HG02852 (cell line): Measurements from ENCODE around the gene TECPR2.
A peak's percentile ranks its signal among the peaks of the same experiment; 100 is the strongest.
"Not testable (repeated sequence)": the region's sequence is repeated elsewhere in the genome, so short reads cannot be mapped to it uniquely, and the experiment has no call there.

ENCODE experiments used
- ATAC-seq: cut with Tn5 transposase; IDR thresholded peaks from one replicate; pipeline ENCODE4 v1.9.1; 2021; ENCODE audit warnings: mild to moderate bottlenecking, moderate library complexity; ENCODE audit not compliant: unreplicated experiment

TECPR2 gene

DNA sequence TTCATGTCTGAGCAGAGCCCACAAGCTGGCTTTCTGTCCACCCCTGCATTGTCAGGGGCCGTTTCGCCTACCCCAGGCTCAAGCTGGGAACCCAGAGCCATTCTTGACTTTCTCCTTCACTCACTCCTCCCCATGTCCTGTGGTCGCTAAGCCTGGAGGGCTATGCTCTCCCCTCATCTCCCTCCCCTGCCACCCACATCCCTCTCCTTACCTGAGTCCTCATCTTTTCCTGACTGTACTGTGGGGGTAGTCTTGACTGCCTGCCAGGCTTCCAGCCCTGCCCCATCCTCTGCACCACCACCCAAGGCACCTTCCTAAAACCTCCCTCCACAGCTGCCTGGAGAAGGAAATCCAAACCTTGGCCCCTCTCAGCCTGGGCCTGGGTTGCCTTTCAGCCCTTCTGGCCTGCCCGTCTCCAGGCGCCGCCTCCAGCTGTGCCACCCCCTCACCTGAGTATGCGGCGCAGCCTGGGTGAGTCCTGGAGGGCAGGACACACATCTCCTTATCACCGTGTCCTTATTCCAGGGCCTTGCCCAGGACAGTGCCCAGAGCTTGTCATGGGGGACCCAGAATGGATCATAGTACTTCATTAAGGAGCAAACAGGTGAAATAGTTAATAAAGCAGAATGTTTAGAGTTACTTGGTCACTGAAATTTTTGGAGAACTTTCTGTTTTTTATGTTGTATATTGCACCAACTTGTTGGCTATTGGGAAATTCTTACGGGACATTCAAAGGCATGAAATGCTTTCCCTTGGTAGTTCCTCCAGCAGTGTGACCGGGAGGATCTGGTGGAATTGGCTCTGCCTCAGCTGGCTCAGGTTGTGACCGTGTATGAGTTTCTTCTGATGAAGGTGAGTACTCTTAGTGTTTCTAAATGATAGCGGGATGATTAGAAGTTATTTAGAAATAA lies 28.7 kb upstream of the TECPR2 start:
- ATAC-seq = no peak

DNA sequence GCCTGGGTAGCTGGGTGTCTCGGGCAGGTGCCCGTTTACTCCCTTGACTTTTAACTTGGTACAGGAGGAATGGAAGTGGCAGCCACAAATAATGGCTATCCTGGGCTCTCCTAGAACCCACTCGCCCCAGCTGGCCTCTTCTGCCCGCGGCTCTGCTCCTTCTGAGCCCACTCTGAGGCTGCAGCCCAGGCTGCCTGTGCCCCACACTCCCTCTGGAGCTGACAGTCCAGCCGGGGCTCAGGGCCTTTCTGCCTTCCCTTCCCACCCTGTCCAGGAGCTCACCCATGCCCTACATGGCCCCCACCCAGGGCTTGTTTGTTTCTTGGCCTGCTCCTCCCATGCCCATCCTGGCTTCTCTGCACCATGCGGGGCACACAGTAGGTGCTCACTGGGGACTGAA lies 27.6 kb upstream of the TECPR2 start:
- ATAC-seq = no peak

DNA sequence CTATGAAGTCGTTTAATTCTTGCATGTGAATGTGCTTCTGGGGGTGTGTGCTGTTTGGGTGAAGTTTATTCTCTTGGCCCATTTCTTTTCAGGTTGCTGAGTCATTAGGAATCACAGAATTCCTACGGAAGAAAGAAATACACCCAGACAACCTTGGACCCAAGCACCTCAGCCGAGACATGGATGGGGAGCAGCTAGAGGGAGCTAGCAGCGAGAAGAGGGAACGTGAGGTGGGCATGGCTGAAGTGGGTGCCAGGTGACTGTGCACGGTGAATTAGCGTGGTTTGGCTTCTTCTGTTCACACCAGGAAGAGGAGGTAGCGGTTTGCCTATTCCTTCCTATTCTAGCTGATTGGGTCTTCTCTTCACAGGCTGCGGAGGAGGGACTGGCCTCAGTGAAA lies 24.0 kb upstream of the TECPR2 start:
- ATAC-seq = no peak

DNA sequence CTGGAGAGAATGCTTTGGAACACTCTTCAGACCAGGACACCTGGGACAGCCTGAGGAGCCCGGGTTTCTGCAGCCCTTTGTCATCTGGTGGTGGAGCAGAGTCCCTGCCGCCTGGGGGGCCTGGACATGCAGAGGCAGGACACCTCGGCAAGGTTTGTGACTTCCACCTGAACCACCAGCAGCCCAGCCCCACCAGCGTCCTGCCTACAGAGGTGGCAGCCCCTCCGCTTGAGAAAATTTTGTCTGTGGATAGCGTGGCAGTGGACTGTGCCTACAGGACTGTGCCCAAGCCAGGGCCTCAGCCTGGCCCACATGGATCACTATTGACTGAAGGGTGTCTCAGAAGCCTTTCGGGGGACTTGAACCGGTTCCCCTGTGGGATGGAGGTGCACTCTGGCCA lies 21.2 kb upstream of the TECPR2 start:
- no peak for ATAC-seq

DNA sequence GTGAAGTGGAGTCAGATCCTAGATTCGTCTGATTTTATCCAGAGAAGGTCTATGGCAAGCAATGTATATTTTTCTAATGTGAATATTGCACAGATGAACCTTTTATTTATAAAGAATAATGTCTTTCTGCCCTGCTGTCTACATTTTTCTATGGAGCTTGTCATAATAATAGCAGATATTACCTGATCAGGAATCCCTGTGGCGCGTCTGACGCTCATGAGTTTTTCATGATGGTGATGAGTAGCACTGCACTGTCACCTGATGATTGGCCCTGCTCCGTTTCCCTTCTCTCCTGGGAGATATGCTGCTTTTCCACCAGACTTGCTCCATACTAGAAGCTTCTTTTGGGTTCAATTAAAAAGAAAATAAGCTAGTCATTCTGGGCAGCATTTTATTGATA lies 20.5 kb upstream of the TECPR2 start:
- no peak for ATAC-seq

DNA sequence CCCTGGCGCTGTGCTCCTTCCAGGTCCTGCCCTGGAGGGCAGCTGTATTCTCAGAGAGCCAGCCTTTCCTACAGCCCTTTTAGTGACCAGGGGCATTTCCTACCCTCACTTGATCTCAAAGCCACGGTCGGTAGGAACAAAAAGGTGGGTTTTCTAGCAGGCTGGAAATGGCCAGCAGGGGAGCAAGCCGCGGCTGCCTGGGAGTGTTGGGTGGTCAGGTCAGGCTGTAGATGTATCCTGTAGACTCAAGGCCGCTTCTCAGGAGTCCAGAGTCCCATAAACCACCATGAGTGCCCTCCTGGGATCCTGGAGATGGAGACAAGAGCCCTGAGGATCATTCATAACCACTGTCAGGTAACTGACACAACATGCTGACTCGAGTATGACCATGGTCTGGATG lies 18.7 kb upstream of the TECPR2 start:
- ATAC-seq = no peak

DNA sequence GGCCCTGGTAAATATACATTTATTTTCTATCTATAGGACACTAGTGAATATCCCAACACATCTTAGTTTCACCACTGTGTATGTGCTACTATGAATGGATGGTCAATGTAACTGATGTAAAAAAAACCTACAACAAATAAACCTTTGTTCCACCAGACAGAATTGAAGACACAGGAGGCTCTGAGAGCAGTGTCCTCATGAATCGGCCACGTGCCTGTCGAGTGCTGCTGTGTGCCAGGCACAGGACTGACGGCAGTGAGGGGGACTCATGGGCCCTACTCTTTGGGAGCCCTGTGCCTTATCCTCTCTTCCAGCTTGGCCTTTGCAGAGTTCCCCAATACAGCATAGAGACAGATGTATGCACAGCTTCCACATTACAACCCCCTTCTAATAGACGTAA lies 18.3 kb upstream of the TECPR2 start:
- ATAC-seq = no peak

DNA sequence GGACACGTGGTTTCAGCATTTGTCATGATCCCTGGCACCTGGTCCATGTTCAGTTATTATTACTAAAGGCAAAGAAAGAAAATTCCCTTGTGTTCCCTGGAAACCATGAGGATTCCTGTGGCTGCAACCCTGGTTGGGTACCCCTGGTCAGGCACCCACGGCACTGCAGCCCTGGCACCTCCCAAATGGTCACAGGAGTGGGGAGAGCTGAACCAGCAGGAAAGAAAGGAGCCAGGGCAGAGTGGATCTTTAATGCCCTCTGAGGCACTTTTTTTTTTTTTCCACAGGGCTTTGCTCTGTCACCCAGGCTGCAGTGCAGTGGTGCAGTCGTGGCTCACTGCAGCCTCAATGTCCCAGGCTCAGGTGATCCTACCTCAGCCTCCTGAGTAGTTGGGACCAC lies 17.5 kb upstream of the TECPR2 start:
- no peak for ATAC-seq

DNA sequence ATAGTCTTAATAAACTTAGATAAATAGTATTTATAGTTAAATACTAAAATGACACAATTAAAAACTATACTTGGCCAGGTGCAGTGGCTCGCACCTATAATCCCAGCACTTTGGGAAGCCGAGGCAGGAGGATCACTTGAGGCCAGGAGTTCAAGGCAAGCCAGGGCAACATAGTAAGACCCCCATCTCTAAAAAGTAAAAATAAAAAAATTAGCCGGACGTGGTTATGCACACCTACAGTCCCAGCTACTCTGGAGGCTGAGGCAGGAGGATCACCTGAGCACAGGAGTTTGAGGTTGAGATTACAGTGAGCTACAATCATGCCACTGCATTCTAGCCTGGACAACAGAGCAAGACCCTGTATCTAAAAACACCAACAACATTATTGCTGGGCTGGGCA lies 16.1 kb upstream of the TECPR2 start:
- ATAC-seq = no peak

DNA sequence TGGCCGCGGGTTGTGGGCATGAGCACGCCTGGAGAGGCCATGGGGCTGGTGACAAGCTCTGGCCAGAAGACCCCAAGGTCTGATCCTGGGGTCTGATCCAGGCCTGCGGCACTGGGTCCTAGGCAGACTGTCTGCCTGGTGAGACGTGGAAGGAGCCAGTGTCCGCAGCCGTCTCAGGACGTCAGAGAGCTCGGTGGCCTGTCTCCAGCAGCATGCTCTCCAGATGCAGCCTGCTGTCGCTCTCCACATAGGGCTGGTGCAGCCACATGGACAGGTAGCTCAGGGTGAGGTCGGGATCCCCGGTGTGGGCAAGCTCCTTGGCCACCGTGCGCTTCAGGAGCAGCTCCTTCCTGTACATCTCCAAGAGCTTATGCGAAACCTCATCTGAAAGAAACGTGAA lies 14.4 kb upstream of the TECPR2 start:
- ATAC-seq = no peak

DNA sequence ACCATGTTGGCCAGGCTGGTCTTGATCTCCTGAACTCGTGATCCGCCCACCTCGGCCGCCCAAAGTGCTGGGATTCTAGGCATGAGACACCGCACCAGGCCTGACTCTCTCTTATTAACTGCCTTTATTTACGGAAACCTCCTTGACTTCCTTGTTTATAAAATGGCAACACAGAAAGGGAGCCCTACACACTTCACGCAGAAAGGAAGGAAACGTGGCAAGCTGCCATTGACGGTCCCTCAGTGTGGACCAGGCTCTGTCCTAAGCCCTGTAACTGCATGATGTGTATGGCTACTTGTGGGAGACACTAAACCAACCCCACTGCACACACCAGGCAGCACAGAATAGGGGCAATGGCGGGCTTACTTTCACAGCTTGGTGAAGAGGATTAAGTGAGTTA lies 11.7 kb upstream of the TECPR2 start:
- no peak for ATAC-seq

DNA sequence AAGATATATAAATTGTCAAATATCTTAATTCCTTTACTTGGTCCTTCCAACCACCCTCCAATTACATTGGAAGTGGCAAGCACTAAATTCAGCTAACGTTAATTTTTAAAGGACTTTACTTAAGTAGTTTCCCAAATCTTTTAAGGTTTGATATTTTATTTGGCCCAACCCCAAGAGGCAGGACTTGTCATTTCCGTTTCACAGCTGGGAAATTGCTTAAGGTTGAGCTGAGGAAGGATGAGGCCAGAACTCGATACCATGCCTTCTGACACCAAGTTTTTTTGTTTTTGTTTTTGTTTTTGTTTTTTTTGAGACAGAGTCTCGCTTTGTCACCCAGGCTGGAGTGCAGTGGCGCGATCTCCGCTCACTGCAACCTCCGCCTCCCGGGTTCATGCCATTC lies 11.1 kb upstream of the TECPR2 start:
- not testable (repeated sequence) for ATAC-seq

DNA sequence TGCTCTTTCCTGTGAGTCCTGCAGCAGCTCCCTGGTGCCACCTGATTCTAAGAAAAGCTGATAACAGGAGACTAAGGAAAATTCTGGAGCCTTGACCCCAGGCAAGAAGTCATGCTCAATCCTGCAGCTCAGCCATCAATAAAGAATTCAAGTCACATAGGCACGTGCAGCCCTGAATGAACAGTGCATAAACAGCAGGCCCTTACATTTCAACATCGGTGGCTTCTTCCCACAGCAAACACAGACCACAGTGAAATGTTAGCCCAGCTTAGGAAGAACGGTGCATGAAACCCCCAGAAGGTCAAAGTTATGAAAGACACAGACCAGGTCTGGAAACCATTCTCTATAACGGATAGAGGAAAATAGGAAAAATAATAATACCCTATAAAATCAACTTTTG lies 10.5 kb upstream of the TECPR2 start:
- no peak for ATAC-seq

DNA sequence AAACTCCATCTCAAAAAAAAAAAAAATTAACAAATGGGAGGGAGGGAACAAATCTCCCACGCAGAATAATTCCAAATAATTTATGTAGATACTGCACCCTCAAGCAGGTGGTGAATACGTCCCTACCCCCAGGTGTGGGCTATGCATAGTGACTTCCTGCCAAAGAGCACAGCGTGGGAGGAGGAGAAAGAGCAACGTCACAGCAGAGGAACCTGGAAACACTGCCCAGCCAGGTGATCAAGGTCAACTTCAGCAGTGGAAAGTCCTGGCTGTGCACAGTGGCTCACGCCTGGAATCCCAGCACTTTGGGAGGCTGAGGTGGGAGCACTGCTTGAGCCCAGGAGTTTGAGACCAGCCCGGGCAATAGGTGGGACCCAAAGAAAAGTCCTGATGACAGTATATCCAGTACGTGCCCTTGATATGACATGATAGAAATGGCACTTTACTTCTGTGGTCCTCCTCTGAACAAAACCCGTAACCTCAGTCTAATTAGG lies 9.6 kb upstream of the TECPR2 start:
- ATAC-seq = no peak

DNA sequence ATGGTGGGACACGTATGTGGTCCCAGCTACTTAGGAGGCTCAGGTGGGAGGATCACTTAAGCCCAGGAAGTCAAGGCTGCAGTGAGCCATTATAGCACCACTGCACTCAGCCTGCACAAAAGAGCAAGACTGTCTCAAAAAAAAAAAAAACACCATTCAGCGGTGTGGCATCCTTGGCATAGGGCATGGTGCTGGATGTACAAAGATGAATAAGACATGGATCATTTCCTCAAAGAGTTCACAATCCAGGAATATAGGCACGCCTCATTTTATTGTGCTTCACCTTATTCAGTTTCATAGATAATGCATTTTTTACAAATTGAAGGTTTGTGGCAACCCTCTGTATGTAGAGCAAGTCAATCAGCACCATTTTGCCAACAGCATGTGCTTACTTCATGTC lies 6.5 kb upstream of the TECPR2 start:
- no peak for ATAC-seq

DNA sequence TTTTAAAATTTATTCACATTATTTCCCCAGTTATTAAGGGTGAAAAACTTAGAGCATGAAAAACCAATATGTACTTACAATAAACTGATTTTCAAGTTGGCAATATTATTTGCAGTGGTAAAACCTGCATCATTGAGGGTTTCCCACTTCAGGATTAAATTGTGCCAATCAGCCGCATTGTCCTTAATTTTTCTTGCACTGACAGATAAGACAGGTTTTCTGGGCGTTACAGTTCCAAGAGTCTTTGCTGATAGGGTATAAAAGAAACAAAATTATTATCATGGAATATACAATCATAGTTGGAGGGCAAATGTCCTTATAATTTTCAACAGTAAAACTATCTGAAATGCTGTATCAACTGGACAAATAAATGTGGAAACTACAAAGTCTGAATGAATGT lies 3.4 kb upstream of the TECPR2 start:
- ATAC-seq = no peak

DNA sequence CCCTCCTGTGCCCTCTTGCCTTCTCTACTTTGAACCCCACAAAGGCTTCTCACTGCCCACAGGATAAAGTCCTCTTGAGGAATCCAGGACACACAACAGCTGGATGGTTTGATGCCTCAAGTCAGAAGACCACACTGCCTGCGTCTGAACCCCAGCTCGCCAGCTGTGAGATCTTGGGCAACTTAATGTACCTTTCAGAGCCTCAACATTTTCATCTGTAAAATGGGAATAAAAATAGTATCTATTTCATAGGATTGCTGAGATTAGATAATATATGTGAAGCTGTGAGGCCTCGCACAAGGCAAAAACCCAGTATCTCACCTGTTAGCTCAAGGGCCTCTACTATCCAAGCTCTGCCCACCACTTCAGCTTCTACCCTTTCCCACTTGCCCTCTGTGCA lies 2.4 kb upstream of the TECPR2 start:
- no peak for ATAC-seq

DNA sequence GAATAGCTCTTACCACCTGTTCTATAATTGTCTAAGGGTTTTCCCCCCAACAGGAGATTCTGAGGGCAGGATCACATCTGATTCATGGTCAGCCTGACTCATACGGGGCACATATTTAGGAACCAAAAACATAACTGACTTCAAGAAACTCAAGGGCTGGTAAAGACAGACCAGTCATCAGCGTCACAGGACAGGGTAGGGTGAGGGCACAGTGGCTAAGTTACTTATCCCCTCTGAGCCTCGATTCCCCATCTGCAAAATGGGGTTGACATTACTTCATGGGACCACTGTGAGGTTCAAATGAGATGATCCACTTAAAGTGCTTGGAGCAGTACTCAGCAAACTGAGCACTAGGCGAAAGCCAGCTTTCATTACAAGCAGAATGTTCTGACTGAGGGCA lies 657 bp upstream of the TECPR2 start:
- ATAC-seq = no peak

DNA sequence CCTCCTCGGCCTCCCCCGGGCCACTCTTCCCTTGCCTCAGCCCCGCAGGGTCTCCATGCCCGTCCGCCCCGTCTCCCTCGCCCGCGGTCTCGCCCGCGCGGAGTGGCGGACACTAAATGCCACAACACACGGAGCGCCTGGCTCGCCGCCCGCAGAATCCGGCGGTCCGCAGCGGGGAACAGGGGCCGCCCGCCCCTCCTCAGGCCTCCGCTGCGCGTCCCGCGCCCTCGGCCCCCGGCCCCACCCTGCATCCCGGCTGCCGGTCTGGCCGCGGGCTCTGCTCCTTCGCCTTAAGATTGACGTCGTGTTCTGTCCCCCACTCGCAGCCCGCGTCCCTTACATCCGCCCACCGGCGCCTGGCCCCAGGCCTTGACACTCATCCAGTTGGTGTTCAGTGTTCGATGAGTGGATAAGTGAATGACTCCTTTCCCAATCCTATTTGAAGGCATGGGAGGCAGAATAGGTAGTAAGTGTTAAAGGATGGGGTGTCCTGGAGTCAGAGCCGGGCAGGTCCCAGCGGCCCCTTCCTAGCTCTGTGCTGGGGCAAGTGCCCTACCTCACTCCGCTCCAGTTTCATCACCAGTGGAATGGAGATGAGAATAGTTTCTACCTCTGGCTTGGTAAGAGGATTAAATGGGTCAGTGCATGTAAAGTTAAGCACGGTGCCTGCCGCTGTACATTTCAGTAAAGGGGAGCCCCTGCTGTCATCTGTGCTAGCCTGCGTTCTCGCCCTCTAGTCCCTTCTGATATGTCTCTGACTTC lies 622 bp downstream of the TECPR2 start:
- peak; percentile 25 for ATAC-seq

DNA sequence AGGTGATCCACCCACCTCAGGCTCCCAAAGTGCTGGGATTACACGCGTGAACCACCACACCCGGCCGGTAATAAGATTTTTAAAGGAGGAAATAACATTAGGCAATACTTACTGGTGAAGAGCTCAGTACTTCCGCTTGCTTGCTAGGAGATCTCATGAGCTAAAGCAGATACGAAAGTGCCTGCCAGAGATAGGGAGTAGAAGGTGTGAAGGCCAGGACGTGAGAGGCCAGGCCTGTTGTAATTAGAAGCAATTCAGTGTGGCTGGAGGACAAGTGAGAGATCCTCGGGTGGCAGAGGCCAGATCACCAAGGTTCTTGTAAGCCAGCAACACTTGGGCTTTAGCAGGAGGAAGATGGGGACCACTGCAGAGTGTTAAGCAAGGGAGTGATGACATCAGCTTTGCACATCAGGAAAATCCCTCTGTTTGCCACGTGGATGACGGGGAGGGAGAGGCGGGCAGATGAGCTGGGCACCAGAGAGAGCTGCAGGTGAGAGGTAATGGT lies 7.6 kb downstream of the TECPR2 start:
- no peak for ATAC-seq

DNA sequence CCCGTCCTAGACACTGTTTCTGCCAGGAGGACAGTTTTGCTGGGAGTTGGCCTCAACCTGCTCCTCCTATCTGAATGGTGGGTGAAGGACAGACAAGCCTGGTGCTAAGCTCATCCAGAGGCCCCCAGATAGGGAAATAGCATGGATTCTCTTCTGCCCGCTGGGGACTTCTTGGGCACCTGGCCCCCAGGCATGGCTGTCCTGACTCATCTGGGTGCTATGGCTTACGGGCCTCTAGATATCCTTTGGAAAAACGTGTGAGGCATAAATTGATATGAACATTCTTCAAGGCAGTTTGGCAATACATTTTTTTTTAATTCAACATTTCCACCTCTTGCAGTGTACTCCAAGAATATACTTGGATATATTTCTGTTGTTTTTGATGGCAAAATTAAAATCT lies 8.6 kb downstream of the TECPR2 start:
- ATAC-seq = no peak

DNA sequence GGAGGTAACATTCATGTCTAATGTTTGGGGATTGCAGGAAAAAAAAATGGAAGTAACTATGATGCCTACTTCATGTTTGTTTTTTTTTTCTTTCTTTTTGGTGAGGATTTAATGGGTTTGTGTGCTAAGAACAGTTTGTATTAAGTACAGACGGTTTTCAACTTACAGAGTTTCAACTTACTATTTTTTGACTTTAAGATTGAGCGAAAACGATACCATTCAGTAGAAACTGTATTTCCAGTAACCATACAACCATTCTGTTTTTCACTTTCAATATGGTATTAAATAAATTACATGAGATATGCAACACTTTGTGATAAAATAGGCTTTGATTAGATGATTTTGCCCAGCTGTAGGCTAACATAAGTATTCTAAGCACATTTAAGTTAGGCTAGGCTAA lies 10.4 kb downstream of the TECPR2 start:
- no peak for ATAC-seq
